Measurements from ENCODE around the gene TLE4.

- TF ChIP-seq CTCF (IDR thresholded peaks at IDR 0.05; ENCODE audit: insufficient read depth, low read depth, low read length), result no peak
- TF ChIP-seq EZH2 (IDR thresholded peaks at IDR 0.05; ENCODE audit: insufficient read depth, low read length), result no peak
These were observed 86.1 kb downstream of the TLE4 start for GRCh38 chr9:79657891-79658290.
